ENCODE measurements around the gene BRD2.

GRCh38 chr6:32989368-32989767, 21.0 kb downstream of the BRD2 start:
- TF ChIP-seq POLR2A (IDR thresholded peaks at IDR 0.05; ENCODE audit: low read length) = no peak
- TF ChIP-seq GATA1 (IDR thresholded peaks at IDR 0.05; ENCODE audit: low read depth, low read length) = no peak

Data from erythroblast (primary cell).